Osteocyte (in vitro differentiated cells): ENCODE measurements around the gene FBXO44. TPM values are rescaled to one million over a fixed set of nuclear protein-coding genes. Genes with fewer than 3 reads are reported as not detected.

ENCODE experiments used
- DNase-seq: peaks from one replicate; pipeline ENCODE4 v3.0.0; 2021; ENCODE audit warnings: mixed read lengths; ENCODE audit not compliant: unreplicated experiment; ENCODE audit errors: extremely low spot score
- H3K27ac Mint-ChIP-seq: one replicate; pipeline ENCODE4 v1.8.0; 2021; ENCODE audit warnings: mild to moderate bottlenecking, mixed read lengths; ENCODE audit not compliant: unreplicated experiment
- H3K27me3 Mint-ChIP-seq: one replicate; pipeline ENCODE4 v1.8.0; 2021; ENCODE audit warnings: mixed read lengths; ENCODE audit not compliant: unreplicated experiment
- H3K36me3 Mint-ChIP-seq: one replicate; pipeline ENCODE4 v1.8.0; 2021; ENCODE audit warnings: mixed read lengths; ENCODE audit not compliant: unreplicated experiment
- H3K4me1 Mint-ChIP-seq: one replicate; pipeline ENCODE4 v1.8.0; 2021; ENCODE audit warnings: mixed read lengths; ENCODE audit not compliant: unreplicated experiment
- H3K4me3 Mint-ChIP-seq: one replicate; pipeline ENCODE4 v1.8.0; 2021; ENCODE audit warnings: mild to moderate bottlenecking, moderate library complexity, mixed read lengths; ENCODE audit not compliant: unreplicated experiment
- H3K9me3 Mint-ChIP-seq: one replicate; pipeline ENCODE4 v1.8.0; 2021; ENCODE audit warnings: mixed read lengths; ENCODE audit not compliant: unreplicated experiment
- CTCF ChIP-seq: fragments of 200-600 bp; sonication (generic); IDR thresholded peaks from 2 replicates; pipeline ENCODE4 v1.5.0; 2021; ENCODE audit warnings: antibody characterized with exemption, mild to moderate bottlenecking, moderate library complexity
- total RNA-seq: library from RNA; stranded (reverse); gene quantifications from 2 replicates; pipeline ENCODE4 v1.2.1, GENCODE V29; 2021

The FBXO44 gene
- total RNA-seq, 1 donor from 2014 or later, result 27.7 TPM

DNA sequence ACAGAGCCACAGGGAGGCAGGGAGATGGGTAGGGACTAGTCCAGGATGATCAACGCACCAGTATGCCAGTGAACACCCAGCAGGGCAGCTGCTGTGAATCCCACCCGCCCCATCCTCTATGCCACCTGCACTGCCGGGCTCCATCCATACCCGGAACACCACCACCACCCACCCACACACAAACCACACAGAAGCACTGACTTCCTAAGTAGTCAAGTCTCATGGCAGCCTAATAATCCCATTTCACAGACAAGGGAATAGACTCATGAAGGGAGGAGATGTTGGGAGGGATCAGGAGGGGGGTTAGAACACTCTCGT lies 43.2 kb downstream of the FBXO44 start:
- Mint-ChIP-seq H3K4me3 (no peak overlapping the region), H3K4me1 (peaks cover 8% of the 10 kb centered on the region), H3K27ac (no peak overlapping the region), H3K36me3 (no peaks in the 10 kb centered on the region), H3K27me3 (peaks cover 33% of the 10 kb centered on the region), H3K9me3 (no peaks in the 10 kb centered on the region)
- TF ChIP-seq CTCF, result no peak
- DNase-seq, result no peak

DNA sequence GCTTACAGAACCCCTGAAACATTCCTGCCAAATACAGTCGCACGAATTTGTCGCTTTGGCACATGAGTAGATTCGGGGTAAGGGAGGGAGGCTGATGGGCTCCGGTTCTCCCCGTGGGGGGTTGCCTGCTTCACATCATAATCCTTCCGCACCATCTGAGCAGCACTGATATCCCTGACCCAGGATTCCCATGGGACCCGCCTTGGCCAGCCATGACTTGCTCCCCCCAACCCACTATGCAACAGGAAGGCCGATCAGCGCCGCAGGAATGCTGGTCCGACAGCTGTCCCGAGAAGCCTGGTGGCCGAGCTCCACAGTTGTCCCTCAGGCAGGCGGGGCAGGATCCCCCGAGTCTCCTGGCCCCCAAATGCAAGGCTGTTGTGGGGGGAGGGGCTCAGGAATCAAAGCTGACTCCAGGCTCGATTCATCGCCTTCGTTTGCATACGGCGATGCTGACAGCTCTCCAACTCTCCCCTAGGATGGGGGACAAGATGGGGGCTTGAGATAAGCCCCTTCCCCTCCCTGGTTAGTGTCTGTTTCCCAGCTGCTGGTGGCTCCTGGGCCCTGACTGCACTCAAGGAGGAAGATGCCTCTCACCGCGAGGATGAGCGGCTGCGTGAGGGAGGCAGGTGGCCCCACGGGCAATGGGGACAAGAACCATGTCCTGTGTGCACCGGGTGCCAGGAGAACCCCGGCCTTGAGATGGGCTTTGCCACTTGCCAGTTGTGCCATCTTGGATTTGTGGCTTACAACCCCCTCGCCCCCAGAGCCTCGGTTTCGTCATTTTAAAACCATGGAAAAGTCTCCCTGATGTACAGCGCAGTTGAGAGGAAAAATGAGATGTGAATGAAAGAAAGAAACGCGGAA lies 46.2 kb downstream of the FBXO44 start:
- no peak for TF ChIP-seq CTCF
- H3K36me3 Mint-ChIP-seq, result no peaks in the 10 kb centered on the region
- H3K4me1 Mint-ChIP-seq, result no peaks in the 10 kb centered on the region
- no peak overlapping the region for H3K4me3 Mint-ChIP-seq
- no peak for DNase-seq
- no peak overlapping the region for H3K27ac Mint-ChIP-seq
- H3K9me3 Mint-ChIP-seq, result no peaks in the 10 kb centered on the region
- H3K27me3 Mint-ChIP-seq, result peaks cover 41% of the 10 kb centered on the region

DNA sequence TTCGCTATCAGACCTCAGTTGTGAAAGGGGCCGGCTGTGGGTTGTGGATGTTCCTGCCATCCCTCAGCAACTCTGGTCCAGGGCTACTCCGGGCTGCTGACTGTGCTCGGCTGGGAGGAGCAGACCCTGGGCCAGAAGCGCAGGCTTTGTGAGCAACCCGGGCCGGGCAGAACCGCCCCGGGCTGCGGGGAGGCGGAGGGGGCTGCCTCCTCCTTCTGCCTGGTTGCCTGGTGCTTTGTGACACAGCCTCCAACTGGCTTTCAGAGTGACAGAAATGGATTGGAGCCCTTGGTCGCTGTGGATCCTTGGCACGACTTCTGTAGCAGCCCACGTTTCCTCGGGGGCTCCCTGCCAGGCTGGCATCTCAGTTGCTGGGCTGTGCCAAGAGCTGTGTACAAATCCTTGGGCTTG lies 46.9 kb downstream of the FBXO44 start:
- DNase-seq, result no peak
- H3K4me1 Mint-ChIP-seq, result no peaks in the 10 kb centered on the region
- no peak for TF ChIP-seq CTCF
- no peak overlapping the region for H3K4me3 Mint-ChIP-seq
- H3K27ac Mint-ChIP-seq, result no peak overlapping the region
- H3K27me3 Mint-ChIP-seq, result peaks cover 43% of the 10 kb centered on the region
- no peaks in the 10 kb centered on the region for H3K9me3 Mint-ChIP-seq
- no peaks in the 10 kb centered on the region for H3K36me3 Mint-ChIP-seq

DNA sequence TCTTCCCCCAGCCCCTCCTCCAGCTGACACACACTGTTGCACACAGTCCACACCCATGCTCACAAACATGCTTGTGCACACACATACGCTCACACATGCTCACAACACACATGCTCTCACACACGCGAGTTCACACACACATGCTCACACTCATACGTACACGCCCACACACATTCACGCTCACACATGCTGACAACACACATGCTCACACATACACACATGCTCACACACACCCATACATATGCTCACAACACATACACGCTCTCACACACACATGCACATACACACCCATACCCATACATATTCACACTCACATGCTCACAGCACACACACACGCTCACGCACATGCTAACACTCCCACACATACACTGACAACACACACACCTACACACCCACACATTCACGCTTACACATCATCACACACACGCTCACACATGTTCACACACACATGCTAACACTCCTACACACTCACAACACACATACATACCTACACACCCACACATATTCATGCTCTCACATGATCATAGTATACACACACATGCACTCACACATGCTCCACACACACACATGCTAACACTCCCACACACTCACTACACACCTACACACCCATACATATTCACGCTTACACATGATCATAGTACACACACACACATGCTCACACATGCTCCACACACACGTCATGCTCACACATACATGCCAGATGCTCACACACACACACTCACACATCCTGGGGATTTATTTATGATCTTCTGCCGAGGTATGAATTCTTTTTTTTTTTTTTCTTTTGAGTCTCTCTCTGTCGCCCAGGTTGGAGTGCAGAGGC lies 47.5 kb downstream of the FBXO44 start:
- Mint-ChIP-seq H3K27ac (no peak overlapping the region), H3K9me3 (no peaks in the 10 kb centered on the region), H3K36me3 (no peaks in the 10 kb centered on the region), H3K4me1 (no peaks in the 10 kb centered on the region), H3K27me3 (peaks cover 44% of the 10 kb centered on the region), H3K4me3 (no peak overlapping the region)
- no peak for DNase-seq
- TF ChIP-seq CTCF, result no peak
